Kasumi-1 (cell line): Measurements from ENCODE around the gene ELP5.

ENCODE experiments used
- DNase-seq, 2 experiments: peaks; one replicate each; lab custom pipeline; 2025; lab: John Stamatoyannopoulos, UW

ELP5 gene, protein sequence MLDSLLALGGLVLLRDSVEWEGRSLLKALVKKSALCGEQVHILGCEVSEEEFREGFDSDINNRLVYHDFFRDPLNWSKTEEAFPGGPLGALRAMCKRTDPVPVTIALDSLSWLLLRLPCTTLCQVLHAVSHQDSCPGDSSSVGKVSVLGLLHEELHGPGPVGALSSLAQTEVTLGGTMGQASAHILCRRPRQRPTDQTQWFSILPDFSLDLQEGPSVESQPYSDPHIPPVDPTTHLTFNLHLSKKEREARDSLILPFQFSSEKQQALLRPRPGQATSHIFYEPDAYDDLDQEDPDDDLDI

GRCh38 chr17:7252176-7253043, at the start of gene ELP5:
ELP5 (plus strand) TSS chr17:7252215; CDS start chr17:7252551, 336 bp downstream.
- DNase-seq = peak; percentile 59 to 67

- DNase-seq = no peak
Measured at GRCh38 chr17:7203391-7203790, 48.6 kb upstream of the ELP5 start.

- no peak for DNase-seq
Measured at GRCh38 chr17:7204336-7204735, 47.7 kb upstream of the ELP5 start.

DNA sequence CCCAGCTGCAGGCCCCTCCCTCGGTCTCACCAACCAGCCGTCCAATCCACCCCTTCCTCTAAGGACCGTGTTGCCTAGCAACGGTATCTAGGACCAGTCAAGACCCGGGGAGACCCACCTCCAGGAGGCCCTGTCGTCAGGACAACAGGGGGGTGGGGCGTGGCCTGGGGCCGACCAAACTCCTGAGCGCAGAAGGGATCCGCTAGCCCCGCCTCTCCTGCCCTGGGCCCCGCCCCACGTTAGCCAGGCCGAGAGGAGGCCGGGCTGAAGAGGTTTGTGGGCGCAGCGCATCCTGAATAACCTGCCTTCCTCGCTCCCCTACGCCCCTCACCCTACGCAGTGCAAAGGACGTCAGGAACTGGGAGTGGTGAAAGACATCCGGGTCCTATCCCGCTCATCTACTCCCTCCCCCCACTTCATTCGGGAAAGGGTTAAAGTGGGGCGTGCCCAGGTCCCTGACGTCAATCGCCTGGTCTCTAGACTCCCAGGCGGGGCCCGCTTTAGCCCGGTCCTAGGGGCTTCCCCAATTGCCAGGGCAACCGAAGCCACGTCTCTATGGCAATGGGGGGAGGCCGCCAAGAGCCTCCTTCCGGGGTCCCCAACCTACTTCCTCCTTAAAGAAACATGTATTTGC, 47.1 kb upstream of the ELP5 start:
- DNase-seq = peak; percentile 52 to 67

GRCh38 chr17:7205561-7205960, 46.5 kb upstream of the ELP5 start:
- DNase-seq = no peak

DNA sequence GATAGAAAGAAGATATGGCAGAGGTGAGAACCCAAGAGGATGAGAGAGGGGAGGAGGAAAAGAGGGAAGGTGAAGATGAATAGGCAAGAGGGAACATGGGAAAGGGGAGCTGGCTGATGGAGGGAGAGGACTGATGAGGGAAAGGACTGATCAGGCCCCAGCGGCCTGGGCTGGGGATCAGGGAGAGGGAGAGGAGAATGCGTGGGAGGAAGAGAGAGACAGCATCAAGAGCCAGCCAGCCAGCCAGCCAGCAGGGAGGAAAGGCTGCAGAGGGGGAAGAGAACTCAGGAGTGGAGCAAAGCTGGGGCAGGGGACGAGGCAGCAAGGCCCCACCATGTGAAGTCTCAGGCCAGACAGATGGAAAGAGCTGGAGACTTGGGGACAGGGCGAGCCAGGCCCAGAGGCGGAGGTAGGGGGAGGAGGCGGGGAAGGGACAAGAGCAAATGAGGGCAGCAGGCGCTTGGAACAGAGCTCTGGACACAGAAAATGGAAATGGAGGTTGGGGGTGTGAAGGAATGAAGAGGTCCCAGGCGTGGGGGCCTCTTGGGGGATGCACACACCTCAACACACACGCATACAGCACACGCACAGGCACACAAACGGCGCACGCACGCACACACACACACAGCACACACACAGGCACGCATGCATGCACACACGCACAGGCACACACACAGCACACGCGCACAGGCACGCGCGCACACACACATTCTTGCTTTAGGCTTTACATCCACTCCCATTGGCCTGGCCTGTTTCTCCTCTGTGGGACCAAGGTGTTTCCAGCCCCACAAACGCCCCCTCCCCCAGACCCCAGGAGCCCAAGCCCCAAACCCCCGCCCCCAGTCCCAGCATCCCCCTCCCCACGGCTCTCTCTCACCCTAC, 44.7 kb upstream of the ELP5 start:
- no peak for DNase-seq

GRCh38 chr17:7208027-7208571, 43.9 kb upstream of the ELP5 start:
- no peak for DNase-seq

GRCh38 chr17:7208754-7209460, 43.1 kb upstream of the ELP5 start:
- no peak for DNase-seq

- DNase-seq = no peak
Measured at GRCh38 chr17:7211491-7212273, 40.3 kb upstream of the ELP5 start.

GRCh38 chr17:7213895-7214299, 38.1 kb upstream of the ELP5 start:
- peak; percentile 32 to 46 for DNase-seq

GRCh38 chr17:7214300-7215135, 37.5 kb upstream of the ELP5 start:
- DNase-seq = peak; percentile 82 to 83

DNA sequence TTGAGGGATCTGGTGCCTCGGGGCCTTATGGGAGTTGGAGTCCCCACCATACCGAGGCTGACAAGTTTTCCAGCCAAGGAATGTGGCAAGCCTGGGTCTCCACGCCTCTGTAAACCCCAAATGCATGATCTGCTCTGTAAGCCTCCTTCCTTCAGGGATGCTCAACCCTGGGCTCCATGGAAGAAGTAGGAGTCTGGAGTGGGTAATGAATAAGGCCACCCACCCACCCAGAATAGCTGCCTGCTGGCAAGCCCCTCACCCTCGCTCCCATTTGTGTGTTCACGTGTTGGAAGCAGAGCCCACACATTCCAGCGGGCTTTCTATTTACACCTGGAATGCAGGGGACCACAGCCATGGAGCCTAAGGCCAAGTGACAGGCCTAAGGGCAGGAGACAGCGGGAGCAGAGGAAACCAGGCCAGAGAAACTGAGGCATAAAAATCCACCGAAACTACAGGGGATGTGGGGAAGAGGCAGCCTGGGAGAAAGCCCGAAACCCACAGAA, 36.8 kb upstream of the ELP5 start:
- DNase-seq = no peak

DNA sequence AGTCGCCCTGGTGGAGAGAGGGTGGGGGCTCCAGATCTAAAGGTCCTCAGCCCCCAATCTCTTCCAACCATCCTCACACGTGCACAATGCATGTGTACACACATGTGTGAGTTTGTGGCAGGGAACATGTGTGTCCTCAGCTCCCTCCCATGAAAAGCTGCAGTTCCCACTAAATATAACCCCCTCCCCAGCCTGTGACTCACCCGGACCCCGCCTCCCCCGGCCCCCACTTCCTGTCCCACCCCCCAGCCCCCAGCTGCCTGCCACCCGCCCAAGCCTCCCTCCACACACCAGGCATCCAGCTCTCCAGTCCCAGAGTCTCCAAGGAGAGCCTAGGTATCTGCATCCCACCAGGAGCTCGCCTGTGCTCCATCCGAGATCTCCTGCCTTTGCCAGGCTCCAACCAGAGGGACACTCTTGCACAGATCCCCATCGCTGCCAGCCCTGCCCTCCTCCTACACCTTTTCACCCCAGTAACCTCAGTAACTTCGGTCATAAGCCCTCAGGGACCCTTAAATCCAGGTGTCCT, 36.3 kb upstream of the ELP5 start:
- DNase-seq = no peak

- no peak for DNase-seq
Measured at GRCh38 chr17:7216242-7217112, 35.5 kb upstream of the ELP5 start.

DNA sequence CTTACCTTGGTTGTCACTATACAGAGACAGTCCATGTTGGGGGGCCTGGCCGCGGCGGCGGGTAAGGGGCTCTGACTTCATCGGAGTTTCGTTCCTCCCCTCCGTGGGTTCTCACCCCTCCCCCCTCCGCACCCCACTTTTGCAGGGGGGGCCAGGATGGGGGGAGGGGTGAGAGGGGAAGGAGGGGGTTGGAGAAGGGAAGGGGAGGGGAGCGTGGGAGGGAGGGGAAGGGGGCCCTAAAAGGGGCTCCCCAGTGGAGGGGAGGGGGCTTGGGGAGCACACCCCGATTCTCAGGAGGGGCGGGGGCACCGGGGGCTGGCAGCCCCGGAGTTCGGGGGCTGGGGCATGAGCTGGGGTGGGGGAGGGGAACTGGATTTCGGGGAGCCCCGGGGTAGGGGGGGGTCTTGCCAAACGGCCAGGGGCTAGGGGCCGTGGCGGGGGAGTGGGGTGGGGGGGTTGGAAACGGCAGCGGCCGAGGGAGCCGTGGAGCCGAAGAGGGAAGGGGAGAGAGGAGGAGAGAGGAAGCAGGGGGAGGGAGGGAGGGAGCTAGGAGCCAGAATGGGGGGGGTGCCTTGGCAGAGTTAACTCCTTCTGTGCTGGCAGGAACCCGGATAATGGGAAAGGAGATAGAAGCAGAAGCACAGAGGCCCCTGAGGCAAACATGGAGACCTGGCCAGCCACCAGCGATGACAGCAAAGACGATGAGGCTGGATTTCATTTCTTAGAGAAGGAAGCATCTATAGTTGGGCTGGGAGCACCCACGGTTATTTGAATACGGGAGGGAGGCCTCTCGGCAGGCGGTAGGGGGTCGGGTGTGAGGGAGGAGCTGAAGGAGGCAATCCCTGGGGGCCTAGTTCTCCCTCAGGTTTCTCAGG, 34.7 kb upstream of the ELP5 start:
- peak; percentile 37 to 56 for DNase-seq

- DNase-seq = no peak
Measured at GRCh38 chr17:7218166-7218565, 33.8 kb upstream of the ELP5 start.

- DNase-seq = no peak
Measured at GRCh38 chr17:7218758-7219157, 33.3 kb upstream of the ELP5 start.
